ENCODE measurements around the gene KMT5B. TPM values are rescaled to one million over a fixed set of nuclear protein-coding genes. Genes with fewer than 3 reads are reported as not detected.

Gene KMT5B
- polyA plus RNA-seq, 2 of the 4 experiments (the other 2 are of a cell fraction): 15.2 to 27.1 TPM

GRCh38 chr11:68186061-68186460, 27.0 kb downstream of the KMT5B start:
- TF ChIP-seq PBX3 (IDR thresholded peaks at IDR 0.05): no peak
- ChIA-PET POLR2A (no interaction called here), CTCF (interaction anchor here (1.6 to 1.8 kb wide), 2 partner anchors 9 to 13 kb away, joined by 3 to 8 read pairs; no protein-coding TSS in a partner anchor)
- no peaks in the 10 kb centered on the region for H3K9me3 ChIP-seq
- DNase-seq (ENCODE audit: low read depth in 1 of 2, low spot score in 1 of 2): no peak
- H3K4me3 ChIP-seq: no peak overlapping the region
- no peak for FAIRE-seq
- H3K4me2 ChIP-seq: no peak overlapping the region
- 90% methylated on average over 6 of the region's 6 CpGs for WGBS (ENCODE audit: missing lambda C conversion rate)
- H3K4me1 ChIP-seq: no peaks in the 10 kb centered on the region
- no peak for ATAC-seq
- no peak overlapping the region for H3K27ac ChIP-seq

GRCh38 chr11:68181719-68182451, 31.2 kb downstream of the KMT5B start:
- TF ChIP-seq MYC (IDR thresholded peaks at IDR 0.05; ENCODE audit: borderline replicate concordance, low read length): no peak
- TF ChIP-seq SMC3 (IDR thresholded peaks at IDR 0.05): no peak
- no peak for TF ChIP-seq ZFP36 (IDR thresholded peaks at IDR 0.05; ENCODE audit: borderline replicate concordance, partially characterized antibody)
- FAIRE-seq: no peak
- 82% methylated on average over 7 of the region's 7 CpGs for WGBS (ENCODE audit: missing lambda C conversion rate)
- ChIA-PET POLR2A (no interaction called here), CTCF (interaction anchor here (1.0 to 1.2 kb wide), 4 partner anchors 17 to 226 kb away, joined by 3 to 6 read pairs (median 3); no protein-coding TSS in a partner anchor)
- Histone ChIP-seq H3K4me2 (no peak overlapping the region), H3K27ac (no peak overlapping the region), H3K4me3 (no peak overlapping the region), H3K4me1 (no peaks in the 10 kb centered on the region), H3K9me3 (no peaks in the 10 kb centered on the region)
- no peak for ATAC-seq
- DNase-seq (ENCODE audit: low read depth in 1 of 2, low spot score in 1 of 2): no peak

- TF ChIP-seq SREBF2 (IDR thresholded peaks at IDR 0.05): no peak
- TF ChIP-seq MAFK (IDR thresholded peaks at IDR 0.05; ENCODE audit: partially characterized antibody): peak; percentile 95
- H3K27ac ChIP-seq: no peak overlapping the region
- H3K4me2 ChIP-seq: no peak overlapping the region
- no peaks in the 10 kb centered on the region for H3K4me1 ChIP-seq
- 97% methylated on average over 2 of the region's 2 CpGs for WGBS (ENCODE audit: missing lambda C conversion rate)
- H3K4me3 ChIP-seq: no peak overlapping the region
- ChIA-PET POLR2A (no interaction called here), CTCF (interaction anchor here (4.3 kb wide), 1 partner anchor 29 kb away, joined by 14 read pairs; no protein-coding TSS in a partner anchor)
- DNase-seq (ENCODE audit: low read depth in 1 of 2, low spot score in 1 of 2) (no peak), FAIRE-seq (peak; percentile 18), ATAC-seq (no peak)
- no peaks in the 10 kb centered on the region for H3K9me3 ChIP-seq
These were observed 33.2 kb downstream of the KMT5B start for GRCh38 chr11:68179847-68180246.

GRCh38 chr11:68177877-68178276, 35.2 kb downstream of the KMT5B start:
- H3K4me1 ChIP-seq: no peaks in the 10 kb centered on the region
- no peak overlapping the region for H3K4me3 ChIP-seq
- POLR2A ChIA-PET: no interaction called here
- 92% methylated on average over 5 of the region's 5 CpGs for WGBS (ENCODE audit: missing lambda C conversion rate)
- DNase-seq (ENCODE audit: low read depth in 1 of 2, low spot score in 1 of 2): no peak
- FAIRE-seq: no peak
- ATAC-seq: no peak
- TF ChIP-seq FOSL2 (IDR thresholded peaks at IDR 0.05) (no peak), FOSL2 (CRISPR knock-in tag; IDR thresholded peaks at IDR 0.05) (no peak), RFX5 (IDR thresholded peaks at IDR 0.05) (no peak)
- H3K4me2 ChIP-seq: no peak overlapping the region
- CTCF ChIA-PET: interaction anchor here (0.6 to 4.3 kb wide), 6 partner anchors 11 to 54 kb away, joined by 3 to 14 read pairs (median 3); no protein-coding TSS in a partner anchor
- H3K9me3 ChIP-seq: no peaks in the 10 kb centered on the region
- H3K27ac ChIP-seq: no peak overlapping the region

GRCh38 chr11:68173926-68174325, 39.2 kb downstream of the KMT5B start:
- TF ChIP-seq HES2 (IDR thresholded peaks at IDR 0.05) (no peak), CEBPB (IDR thresholded peaks at IDR 0.05) (0 out of 4 replicates have a peak, but pooled peaks of 1 of the 2 experiments have one; percentile 11)
- Histone ChIP-seq H3K4me3 (no peak overlapping the region), H3K4me1 (no peaks in the 10 kb centered on the region), H3K27ac (no peak overlapping the region), H3K4me2 (no peak overlapping the region), H3K9me3 (no peaks in the 10 kb centered on the region)
- CTCF ChIA-PET: interaction anchor here (1.8 kb wide), 1 partner anchor 32 kb away, joined by 8 read pairs; no protein-coding TSS in a partner anchor
- WGBS (ENCODE audit: missing lambda C conversion rate): 91% methylated on average over 4 of the region's 4 CpGs
- FAIRE-seq (no peak), DNase-seq (ENCODE audit: low read depth in 1 of 2, low spot score in 1 of 2) (no peak), ATAC-seq (no peak)
- POLR2A ChIA-PET: no interaction called here

GRCh38 chr11:68169442-68169841, 43.7 kb downstream of the KMT5B start:
- FAIRE-seq (no peak), DNase-seq (ENCODE audit: low read depth in 1 of 2, low spot score in 1 of 2) (no peak), ATAC-seq (no peak)
- CTCF ChIA-PET: interaction anchor here (1.4 kb wide), 1 partner anchor 40 kb away, joined by 4 read pairs; no protein-coding TSS in a partner anchor
- H3K4me2 ChIP-seq: no peak overlapping the region
- no peak overlapping the region for H3K4me3 ChIP-seq
- H3K4me1 ChIP-seq: no peaks in the 10 kb centered on the region
- no peaks in the 10 kb centered on the region for H3K9me3 ChIP-seq
- no peak overlapping the region for H3K27ac ChIP-seq
- POLR2A ChIA-PET: no interaction called here
- TF ChIP-seq HOXB5 (CRISPR knock-in tag; IDR thresholded peaks at IDR 0.05) (no peak), TP53 (CRISPR knock-in tag; IDR thresholded peaks at IDR 0.05) (no peak), KDM1A (IDR thresholded peaks at IDR 0.05; ENCODE audit: low read depth) (no peak), RNF2 (IDR thresholded peaks at IDR 0.05; ENCODE audit: borderline replicate concordance, low read depth) (no peak), EP300 (IDR thresholded peaks at IDR 0.05) (no peak), MYC (IDR thresholded peaks at IDR 0.05; ENCODE audit: borderline replicate concordance, low read length) (no peak), ZFP36 (IDR thresholded peaks at IDR 0.05; ENCODE audit: borderline replicate concordance, partially characterized antibody) (no peak), MAZ (IDR thresholded peaks at IDR 0.05; ENCODE audit: borderline replicate concordance, low read depth, low read length) (no peak), SMC3 (IDR thresholded peaks at IDR 0.05) (no peak), HOXB13 (CRISPR knock-in tag; IDR thresholded peaks at IDR 0.05; ENCODE audit: low read depth) (no peak), POLR2AphosphoS2 (conservative IDR thresholded peaks at IDR 0.05; ENCODE audit: low read length) (no peak), HMGXB4 (CRISPR knock-in tag; IDR thresholded peaks at IDR 0.05; ENCODE audit: borderline replicate concordance) (no peak), RFX5 (IDR thresholded peaks at IDR 0.05) (no peak)
